Keratinocyte (primary cell): ENCODE results near the gene SLC38A6. TPM values are rescaled to one million over a fixed set of nuclear protein-coding genes. Genes with fewer than 3 reads are reported as not detected.

Experiments
- DNase-seq: peaks from one replicate; pipeline ENCODE4 v3.0.0-alpha.2; 2011; ENCODE audit warnings: low read depth, missing footprints, low spot score
- FAIRE-seq: peaks from 2 replicates; lab custom pipeline; 2011; peaks lifted over from hg19 to GRCh38; lab: Jason Lieb, UNC
- H2AFZ ChIP-seq: 2 replicates; pipeline ENCODE4 v1.6.0; 2012; ENCODE audit warnings: low read length, control low read depth, inconsistent platforms; ENCODE audit not compliant: control insufficient read depth
- H3K27ac ChIP-seq: 2 replicates; pipeline ENCODE4 v1.5.1; 2011; ENCODE audit warnings: low read length; ENCODE audit not compliant: control insufficient read depth, insufficient read depth
- H3K27me3 ChIP-seq: 3 replicates; pipeline ENCODE4 v1.6.0; 2011; ENCODE audit warnings: low read length; ENCODE audit not compliant: control insufficient read depth, insufficient read depth; ENCODE audit errors: extremely low read depth
- H3K36me3 ChIP-seq, 2 experiments: 2 replicates in 1 of 2; 3 replicates in 1 of 2; pipeline ENCODE4 v1.5.1; 2011; ENCODE audit warnings: low read length in 2 of 2, mild to moderate bottlenecking in 1 of 2; ENCODE audit not compliant: control insufficient read depth in 2 of 2, insufficient read depth in 2 of 2; ENCODE audit errors: extremely low read depth in 1 of 2
- H3K4me1 ChIP-seq: 3 replicates; pipeline ENCODE4 v1.5.1; 2011; ENCODE audit warnings: low read length; ENCODE audit not compliant: control insufficient read depth, insufficient read depth; ENCODE audit errors: extremely low read depth
- H3K4me2 ChIP-seq: 3 replicates; pipeline ENCODE4 v1.6.0; 2011; ENCODE audit warnings: low read depth, low read length; ENCODE audit not compliant: control insufficient read depth, insufficient read depth; ENCODE audit errors: extremely low read depth
- H3K4me3 ChIP-seq, 3 experiments: fragments of 200-600 bp in 1 of 3; sonication (generic) in 1 of 3; 2 replicates in 2 of 3; 3 replicates in 1 of 3; pipeline ENCODE4 v1.5.1; 2011 to 2016; ENCODE audit warnings: low read length in 3 of 3, mild to moderate bottlenecking in 3 of 3, control low read depth in 2 of 3, inconsistent platforms in 1 of 3, low read depth in 1 of 3, mixed read lengths in 1 of 3, mixed run types in 1 of 3, moderate library complexity in 1 of 3; ENCODE audit not compliant: control insufficient read depth in 2 of 3, insufficient read depth in 2 of 3; ENCODE audit errors: extremely low read depth in 1 of 3
- H3K79me2 ChIP-seq: 2 replicates; pipeline ENCODE4 v1.6.0; 2012; ENCODE audit warnings: low read length; ENCODE audit not compliant: control insufficient read depth, insufficient read depth
- H3K9ac ChIP-seq: 3 replicates; pipeline ENCODE4 v1.6.0; 2011; ENCODE audit warnings: low read length; ENCODE audit not compliant: control insufficient read depth, insufficient read depth; ENCODE audit errors: extremely low read depth
- H3K9me1 ChIP-seq: 3 replicates; pipeline ENCODE4 v1.6.0; 2011; ENCODE audit warnings: low read length; ENCODE audit not compliant: control insufficient read depth, insufficient read depth; ENCODE audit errors: extremely low read depth
- H3K9me3 ChIP-seq: 2 replicates; pipeline ENCODE4 v1.5.1; 2012; ENCODE audit warnings: low read depth, low read length; ENCODE audit not compliant: control insufficient read depth
- H4K20me1 ChIP-seq: 3 replicates; pipeline ENCODE4 v1.6.0; 2011; ENCODE audit warnings: low read length; ENCODE audit not compliant: control insufficient read depth, insufficient read depth; ENCODE audit errors: extremely low read depth
- EZH2 ChIP-seq: IDR thresholded peaks from one replicate; pipeline ENCODE4 v1.6.1; 2012; ENCODE audit warnings: inconsistent platforms, mild to moderate bottlenecking, low read length, moderate library complexity
- dilution Hi-C: fragments of 300-500 bp; cut with MboI; formaldehyde crosslinking; loops from one replicate; pipeline ENCODE4 v1.7.0; 2020; ENCODE audit warnings: low sequenced_read_pairs; ENCODE audit not compliant: extremely low pct_ligation_motif_present
- polyA plus RNA-seq, 5 experiments: library from polyadenylated mRNA; depleted of rRNA in 3 of 5; stranded (reverse) in 3 of 5; stranded (forward) in 1 of 5; unstranded in 1 of 5; fragments of >200 nt; gene quantifications; 1 replicate in 1 of 5; 2 replicates in 3 of 5; 3 replicates in 1 of 5; pipeline versions ENCODE4 v1.2.1 to v1.2.3, GENCODE V29; 2011 to 2012; ENCODE audit warnings: missing spikeins in 2 of 5, low read depth in 1 of 5, low replicate concordance in 1 of 5
- TF ChIP-seq, protein P1 (sequence below), 3 experiments: IDR thresholded peaks in 1 of 3; conservative IDR thresholded peaks in 1 of 3; optimal IDR thresholded peaks in 1 of 3; 2 replicates in 2 of 3; 3 replicates in 1 of 3; pipeline versions ENCODE3 to v1.5.1; 2011; ENCODE audit warnings: low read length in 3 of 3, mild to moderate bottlenecking in 3 of 3, moderate library complexity in 2 of 3, control low read depth in 1 of 3, inconsistent platforms in 1 of 3; ENCODE audit not compliant: insufficient read depth in 2 of 3; ENCODE audit errors: extremely low read depth in 1 of 3

SLC38A6 gene
- polyA plus RNA-seq, 1 donor (not counting 4 experiments of a cell fraction or from before 2014, with no cell fraction given) = 15.7 TPM

DNA sequence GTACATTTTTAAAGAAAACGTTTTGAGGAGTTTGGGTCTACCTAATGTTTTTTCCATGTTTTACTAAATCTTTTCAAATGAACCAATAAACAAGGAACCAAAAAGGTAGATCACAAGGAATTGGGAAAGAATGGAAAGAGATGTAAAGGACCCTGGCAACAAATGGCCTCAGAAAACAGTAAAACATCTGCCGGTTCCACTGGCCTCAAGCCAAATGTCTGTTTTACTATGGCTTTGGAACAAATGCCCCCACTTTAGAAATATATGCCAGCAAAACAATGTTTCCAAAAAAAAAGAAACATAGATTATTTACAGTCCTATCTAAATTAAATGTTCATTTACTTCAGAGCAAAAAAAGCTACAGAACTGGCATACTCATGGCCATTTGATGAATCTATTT is 3.2 kb upstream of the SLC38A6 start:
- no peak overlapping the region for H2AFZ ChIP-seq
- no peaks in the 10 kb centered on the region for H4K20me1 ChIP-seq
- no peak overlapping the region for H3K27ac ChIP-seq
- no peaks in the 10 kb centered on the region for H3K9me3 ChIP-seq
- peaks cover 26% of the 10 kb centered on the region for H3K4me1 ChIP-seq
- H3K36me3 ChIP-seq = peaks cover 10 to 18% of the 10 kb centered on the region in 2 experiments
- dilution Hi-C loops = no loop called here
- TF ChIP-seq, protein P1, sequence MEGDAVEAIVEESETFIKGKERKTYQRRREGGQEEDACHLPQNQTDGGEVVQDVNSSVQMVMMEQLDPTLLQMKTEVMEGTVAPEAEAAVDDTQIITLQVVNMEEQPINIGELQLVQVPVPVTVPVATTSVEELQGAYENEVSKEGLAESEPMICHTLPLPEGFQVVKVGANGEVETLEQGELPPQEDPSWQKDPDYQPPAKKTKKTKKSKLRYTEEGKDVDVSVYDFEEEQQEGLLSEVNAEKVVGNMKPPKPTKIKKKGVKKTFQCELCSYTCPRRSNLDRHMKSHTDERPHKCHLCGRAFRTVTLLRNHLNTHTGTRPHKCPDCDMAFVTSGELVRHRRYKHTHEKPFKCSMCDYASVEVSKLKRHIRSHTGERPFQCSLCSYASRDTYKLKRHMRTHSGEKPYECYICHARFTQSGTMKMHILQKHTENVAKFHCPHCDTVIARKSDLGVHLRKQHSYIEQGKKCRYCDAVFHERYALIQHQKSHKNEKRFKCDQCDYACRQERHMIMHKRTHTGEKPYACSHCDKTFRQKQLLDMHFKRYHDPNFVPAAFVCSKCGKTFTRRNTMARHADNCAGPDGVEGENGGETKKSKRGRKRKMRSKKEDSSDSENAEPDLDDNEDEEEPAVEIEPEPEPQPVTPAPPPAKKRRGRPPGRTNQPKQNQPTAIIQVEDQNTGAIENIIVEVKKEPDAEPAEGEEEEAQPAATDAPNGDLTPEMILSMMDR (optimal IDR thresholded peaks at IDR 0.05 in 1 of 3, IDR thresholded peaks at IDR 0.05 in 1 of 3, conservative IDR thresholded peaks at IDR 0.05 in 1 of 3; ENCODE audit: extremely low read depth in 1 of 3, insufficient read depth in 2 of 3, low read length in 3 of 3) = no peak
- no peak for TF ChIP-seq EZH2
- peak overlapping the region; percentile 2 for H3K4me2 ChIP-seq
- H3K9me1 ChIP-seq = no peaks in the 10 kb centered on the region
- DNase-seq = no peak
- no peak overlapping the region for H3K4me3 ChIP-seq
- no peak overlapping the region for H3K9ac ChIP-seq
- peaks cover 25% of the 10 kb centered on the region for H3K79me2 ChIP-seq
- no peaks in the 10 kb centered on the region for H3K27me3 ChIP-seq
- FAIRE-seq = no peak

DNA sequence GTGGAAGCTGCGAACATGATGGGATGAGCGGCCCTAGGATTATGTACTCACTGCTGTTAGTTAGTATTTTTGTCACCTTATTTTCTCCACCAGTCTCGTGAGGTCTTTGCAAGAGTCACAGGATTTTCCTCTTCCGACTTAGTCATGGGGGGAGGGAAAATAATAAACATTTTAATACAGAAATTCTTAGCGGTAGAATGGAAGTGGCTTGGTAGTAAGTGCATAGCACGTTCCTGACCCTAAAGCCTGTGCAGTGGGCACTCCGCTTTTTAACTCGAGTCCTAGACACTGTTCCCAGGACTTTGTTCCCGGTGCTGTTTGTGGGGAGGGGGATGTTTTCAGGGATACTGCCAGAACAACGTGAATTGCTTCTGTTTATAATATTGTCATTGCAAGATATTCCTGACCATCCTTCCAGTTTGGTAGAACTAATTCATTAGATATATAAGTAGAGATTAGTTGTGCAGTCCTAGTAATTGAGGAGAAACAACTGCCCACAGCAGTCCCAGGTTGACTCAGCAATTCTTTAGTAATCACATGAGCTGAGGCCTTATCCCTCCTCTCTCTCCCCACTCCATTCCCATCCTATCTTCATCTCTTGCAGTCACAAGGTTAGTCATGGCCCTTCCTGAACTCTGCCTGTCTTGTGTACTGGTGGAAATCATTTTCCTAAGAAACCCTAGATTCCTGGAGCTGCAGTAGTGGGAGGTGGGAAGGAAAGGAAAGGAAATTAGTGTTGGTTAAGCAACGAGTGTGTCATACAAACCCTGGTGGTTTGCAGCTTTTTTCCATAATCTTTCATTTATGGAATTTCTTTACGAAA is 799 bp downstream of the SLC38A6 start:
- FAIRE-seq (peak; percentile 81), DNase-seq (no peak)
- H3K9me3 ChIP-seq = no peaks in the 10 kb centered on the region
- H3K27me3 ChIP-seq = no peaks in the 10 kb centered on the region
- no peaks in the 10 kb centered on the region for H3K9me1 ChIP-seq
- H3K27ac ChIP-seq = peak overlapping the region; percentile 98
- peak overlapping the region; percentile 84 for H3K4me2 ChIP-seq
- peaks cover 2 to 5% of the 10 kb centered on the region in 2 experiments for H3K36me3 ChIP-seq
- no peaks in the 10 kb centered on the region for H4K20me1 ChIP-seq
- peak overlapping the region; percentile 99 for H2AFZ ChIP-seq
- dilution Hi-C loops = no loop called here
- TF ChIP-seq, protein P1 (optimal IDR thresholded peaks at IDR 0.05 in 1 of 3, IDR thresholded peaks at IDR 0.05 in 1 of 3, conservative IDR thresholded peaks at IDR 0.05 in 1 of 3; ENCODE audit: extremely low read depth in 1 of 3, insufficient read depth in 2 of 3, low read length in 3 of 3) = no peak
- TF ChIP-seq EZH2 = no peak
- peak overlapping the region; percentile 98 for H3K9ac ChIP-seq
- H3K79me2 ChIP-seq = peaks cover 25% of the 10 kb centered on the region
- peaks cover 26% of the 10 kb centered on the region for H3K4me1 ChIP-seq
- H3K4me3 ChIP-seq = peak overlapping the region; percentile 82 to 98 (median 88)
